Activated T-cell treated with anti-CD3 and anti-CD28 coated beads for 4 hours (primary cell): ENCODE results near the gene ZNF772.

ENCODE experiments used
- DNase-seq: peaks from one replicate; pipeline ENCODE4 v3.0.0-alpha.2; 2020

The ZNF772 gene

DNA sequence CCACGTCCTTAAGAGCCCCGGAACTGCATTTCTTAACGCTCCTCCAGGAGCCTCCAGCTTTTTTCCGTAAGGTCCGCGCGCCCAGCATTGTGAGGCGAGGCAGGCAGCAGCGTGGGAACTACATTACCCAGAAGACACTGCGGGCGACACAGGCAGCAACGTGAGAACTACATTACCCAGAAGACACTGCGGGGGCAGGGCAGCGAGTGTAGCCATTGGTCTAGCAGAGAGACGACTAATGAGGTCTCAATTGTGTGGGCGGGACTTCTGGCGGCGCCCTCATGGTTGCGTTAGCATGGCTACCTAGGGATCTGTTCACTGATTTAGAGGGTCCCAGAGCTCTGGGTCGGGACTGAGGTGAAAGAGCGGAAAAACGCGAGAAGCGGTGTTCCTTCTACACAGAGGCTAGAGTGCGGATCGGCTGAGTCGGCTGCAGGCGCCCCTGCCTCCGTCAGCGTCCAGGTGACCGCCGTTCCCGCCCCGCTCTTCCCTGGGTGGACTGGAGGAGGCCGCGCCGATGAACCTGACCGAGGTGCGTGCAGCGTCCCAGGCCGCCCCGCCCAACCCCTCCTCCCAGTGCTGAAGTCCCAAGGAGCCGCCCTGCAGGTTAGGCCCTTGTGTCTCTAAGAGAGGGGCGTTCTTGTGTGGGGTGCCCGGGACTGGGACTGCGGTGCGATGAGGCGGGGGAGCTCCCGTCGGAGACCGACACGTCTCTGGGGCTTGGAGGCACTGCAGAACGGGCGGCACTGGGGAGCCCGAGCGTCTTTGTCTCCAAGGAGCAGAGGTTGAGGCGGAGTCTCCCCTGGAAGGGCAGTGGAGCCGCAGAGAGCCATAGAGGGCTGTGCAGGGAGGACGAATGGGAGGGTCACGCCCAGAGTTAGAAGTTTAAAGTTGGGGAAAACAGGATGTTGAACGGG lies 42.0 kb downstream of the ZNF772 start, which contains the start of gene ZNF749:
TSS of gene ZNF749 (plus strand) at position 264 of the 917 bp plus-strand sequence. CDS start at position 518, 254 bp downstream.
- DNase-seq = peak; percentile 97

DNA sequence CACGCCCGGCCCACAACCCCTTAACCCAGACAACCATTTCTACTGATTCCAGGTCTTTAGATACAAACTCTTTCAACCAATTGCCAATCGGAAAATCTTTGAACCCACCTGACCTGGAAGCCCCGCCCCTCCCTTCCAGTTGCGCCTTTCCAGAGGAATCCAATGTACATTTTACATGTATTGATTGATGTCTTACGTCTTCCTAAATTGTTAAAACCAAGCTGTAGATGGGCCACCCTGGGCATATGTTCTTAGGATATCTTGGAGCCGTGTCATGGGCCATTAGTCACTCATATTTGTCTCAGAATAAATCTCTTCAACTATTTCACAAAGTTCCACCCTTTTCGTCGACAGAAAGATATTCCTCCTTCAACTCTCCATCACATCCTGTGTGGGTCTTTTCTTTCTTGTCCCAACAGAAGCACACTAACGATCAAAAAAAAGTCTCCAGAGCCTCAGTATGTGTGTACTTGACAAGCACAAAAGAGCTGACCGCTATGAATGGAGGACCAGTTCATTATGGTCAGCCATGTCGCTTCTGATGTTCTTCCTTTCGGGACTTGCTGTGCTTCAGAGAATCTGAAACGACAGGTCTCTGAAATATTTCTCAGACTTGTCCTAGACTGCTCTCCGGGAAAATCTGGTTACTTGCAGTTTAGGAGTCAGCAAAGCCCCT lies 42.8 kb downstream of the ZNF772 start:
- no peak for DNase-seq

DNA sequence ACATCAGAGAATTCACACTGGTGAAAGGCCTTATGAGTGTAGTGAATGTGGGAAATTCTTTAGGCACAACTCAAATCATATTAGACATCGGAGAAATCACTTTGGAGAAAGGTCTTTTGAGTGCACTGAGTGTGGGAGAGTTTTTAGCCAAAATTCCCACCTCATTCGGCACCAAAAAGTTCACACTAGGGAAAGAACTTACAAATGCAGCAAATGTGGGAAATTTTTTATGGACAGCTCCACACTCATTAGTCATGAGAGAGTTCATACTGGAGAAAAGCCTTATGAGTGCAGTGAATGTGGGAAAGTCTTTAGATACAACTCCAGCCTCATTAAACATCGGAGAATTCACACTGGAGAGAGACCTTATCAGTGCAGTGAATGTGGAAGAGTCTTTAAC lies 56.3 kb downstream of the ZNF772 start:
- no peak for DNase-seq

DNA sequence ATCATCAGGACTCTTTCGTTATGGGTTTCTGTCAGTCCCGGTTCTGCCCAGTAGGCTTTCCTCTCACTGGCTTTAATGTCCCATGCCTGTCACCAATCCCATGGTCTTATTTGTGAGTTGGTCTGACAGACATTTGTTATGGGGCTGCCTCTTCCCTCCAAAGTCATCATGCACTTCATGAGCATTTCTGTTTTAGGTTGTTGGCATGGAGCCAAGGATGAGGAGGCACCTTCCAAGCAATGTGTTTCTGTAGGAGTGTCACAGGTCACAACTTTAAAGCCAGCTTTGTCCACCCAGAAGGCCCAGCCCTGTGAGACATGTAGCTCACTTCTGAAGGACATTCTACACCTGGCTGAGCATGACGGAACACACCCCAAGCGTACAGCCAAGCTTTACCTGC lies 57.9 kb downstream of the ZNF772 start:
- no peak for DNase-seq
